HepG2 (cell line): ENCODE results near the gene PRDX5.

Experiments
- CBX2 ChIP-seq, 2 experiments: fragments of 200-600 bp in 1 of 2; sonication (generic); formaldehyde crosslinking in 1 of 2; IDR thresholded peaks; 2 replicates each; pipeline versions ENCODE4 v1.7.0 to v1.8.1; 2018 to 2022; ENCODE audit warnings: low read depth in 2 of 2, low read length in 1 of 2, mild to moderate bottlenecking in 1 of 2, missing genetic modification reagents in 1 of 2
- GABPB1 ChIP-seq: IDR thresholded peaks from 2 replicates; pipeline ENCODE4 v1.6.1; 2016; ENCODE audit warnings: mild to moderate bottlenecking, missing genetic modification reagents, moderate library complexity, missing compliant biosample characterization
- RELA ChIP-seq: sonication (generic); formaldehyde crosslinking; IDR thresholded peaks from 2 replicates; pipeline ENCODE4 v1.4.0; 2020; ENCODE audit warnings: missing genetic modification reagents
- TAF1 ChIP-seq: sonication (generic); formaldehyde crosslinking; IDR thresholded peaks from 2 replicates; pipeline ENCODE4 v1.4.0; 2020; ENCODE audit warnings: missing genetic modification reagents
- ZNF256 ChIP-seq: sonication (generic); formaldehyde crosslinking; conservative IDR thresholded peaks from 2 replicates; pipeline ENCODE4 v1.4.0; 2020; ENCODE audit warnings: missing genetic modification reagents
- TF ChIP-seq, protein P1 (sequence below): sonication (generic); formaldehyde crosslinking; IDR thresholded peaks from 2 replicates; pipeline ENCODE4 v1.4.0; 2020; ENCODE audit warnings: missing genetic modification reagents
- TF ChIP-seq, protein P2 (sequence below): sonication (generic); formaldehyde crosslinking; IDR thresholded peaks from 2 replicates; pipeline ENCODE4 v1.4.0; 2020; ENCODE audit warnings: missing genetic modification reagents
- TF ChIP-seq, protein P3 (sequence below), 2 experiments: sonication (generic) in 1 of 2; formaldehyde crosslinking in 1 of 2; IDR thresholded peaks; 2 replicates each; pipeline versions ENCODE4 v1.5.1 to v1.6.1; 2011 to 2020; ENCODE audit warnings: borderline replicate concordance in 1 of 2, low read depth in 1 of 2, low read length in 1 of 2, mild to moderate bottlenecking in 1 of 2, missing genetic modification reagents in 1 of 2, moderate library complexity in 1 of 2
- TF ChIP-seq, protein P4 (sequence below): sonication (generic); formaldehyde crosslinking; IDR thresholded peaks from 2 replicates; pipeline ENCODE4 v1.9.0; 2022; ENCODE audit warnings: low read depth, missing genetic modification reagents

DNA sequence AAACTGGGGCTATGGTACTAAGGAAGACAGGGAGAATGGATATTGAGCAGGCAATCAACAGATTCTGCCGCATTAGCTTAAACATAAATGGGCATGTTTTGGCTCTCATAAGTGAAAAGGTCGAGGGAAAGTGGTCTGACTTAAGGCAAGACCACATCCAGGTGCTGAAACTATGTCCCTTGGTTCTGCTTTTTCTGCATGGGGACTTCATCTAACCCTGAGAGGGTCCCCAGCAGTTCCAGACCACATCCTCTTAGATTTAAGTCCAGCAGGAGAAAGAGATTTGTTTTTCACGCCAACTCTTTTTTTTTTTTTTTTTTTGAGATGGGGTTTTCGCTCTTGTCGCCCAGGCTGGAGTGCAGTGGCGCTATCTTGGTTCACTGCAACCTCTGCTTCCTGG lies 46.5 kb downstream of the PRDX5 start:
- TF ChIP-seq TAF1 (CRISPR knock-in tag) (no peak), ZNF256 (CRISPR knock-in tag) (no peak), GABPB1 (no peak), CBX2 (IDR thresholded peaks at IDR 0.05; ENCODE audit: low read depth, low read length) (no peak), CBX2 (CRISPR knock-in tag; IDR thresholded peaks at IDR 0.05; ENCODE audit: low read depth) (no peak), RELA (CRISPR knock-in tag) (no peak)
- TF ChIP-seq, protein P1, sequence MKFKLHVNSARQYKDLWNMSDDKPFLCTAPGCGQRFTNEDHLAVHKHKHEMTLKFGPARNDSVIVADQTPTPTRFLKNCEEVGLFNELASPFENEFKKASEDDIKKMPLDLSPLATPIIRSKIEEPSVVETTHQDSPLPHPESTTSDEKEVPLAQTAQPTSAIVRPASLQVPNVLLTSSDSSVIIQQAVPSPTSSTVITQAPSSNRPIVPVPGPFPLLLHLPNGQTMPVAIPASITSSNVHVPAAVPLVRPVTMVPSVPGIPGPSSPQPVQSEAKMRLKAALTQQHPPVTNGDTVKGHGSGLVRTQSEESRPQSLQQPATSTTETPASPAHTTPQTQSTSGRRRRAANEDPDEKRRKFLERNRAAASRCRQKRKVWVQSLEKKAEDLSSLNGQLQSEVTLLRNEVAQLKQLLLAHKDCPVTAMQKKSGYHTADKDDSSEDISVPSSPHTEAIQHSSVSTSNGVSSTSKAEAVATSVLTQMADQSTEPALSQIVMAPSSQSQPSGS (CRISPR knock-in tag): no peak
- TF ChIP-seq, protein P2, sequence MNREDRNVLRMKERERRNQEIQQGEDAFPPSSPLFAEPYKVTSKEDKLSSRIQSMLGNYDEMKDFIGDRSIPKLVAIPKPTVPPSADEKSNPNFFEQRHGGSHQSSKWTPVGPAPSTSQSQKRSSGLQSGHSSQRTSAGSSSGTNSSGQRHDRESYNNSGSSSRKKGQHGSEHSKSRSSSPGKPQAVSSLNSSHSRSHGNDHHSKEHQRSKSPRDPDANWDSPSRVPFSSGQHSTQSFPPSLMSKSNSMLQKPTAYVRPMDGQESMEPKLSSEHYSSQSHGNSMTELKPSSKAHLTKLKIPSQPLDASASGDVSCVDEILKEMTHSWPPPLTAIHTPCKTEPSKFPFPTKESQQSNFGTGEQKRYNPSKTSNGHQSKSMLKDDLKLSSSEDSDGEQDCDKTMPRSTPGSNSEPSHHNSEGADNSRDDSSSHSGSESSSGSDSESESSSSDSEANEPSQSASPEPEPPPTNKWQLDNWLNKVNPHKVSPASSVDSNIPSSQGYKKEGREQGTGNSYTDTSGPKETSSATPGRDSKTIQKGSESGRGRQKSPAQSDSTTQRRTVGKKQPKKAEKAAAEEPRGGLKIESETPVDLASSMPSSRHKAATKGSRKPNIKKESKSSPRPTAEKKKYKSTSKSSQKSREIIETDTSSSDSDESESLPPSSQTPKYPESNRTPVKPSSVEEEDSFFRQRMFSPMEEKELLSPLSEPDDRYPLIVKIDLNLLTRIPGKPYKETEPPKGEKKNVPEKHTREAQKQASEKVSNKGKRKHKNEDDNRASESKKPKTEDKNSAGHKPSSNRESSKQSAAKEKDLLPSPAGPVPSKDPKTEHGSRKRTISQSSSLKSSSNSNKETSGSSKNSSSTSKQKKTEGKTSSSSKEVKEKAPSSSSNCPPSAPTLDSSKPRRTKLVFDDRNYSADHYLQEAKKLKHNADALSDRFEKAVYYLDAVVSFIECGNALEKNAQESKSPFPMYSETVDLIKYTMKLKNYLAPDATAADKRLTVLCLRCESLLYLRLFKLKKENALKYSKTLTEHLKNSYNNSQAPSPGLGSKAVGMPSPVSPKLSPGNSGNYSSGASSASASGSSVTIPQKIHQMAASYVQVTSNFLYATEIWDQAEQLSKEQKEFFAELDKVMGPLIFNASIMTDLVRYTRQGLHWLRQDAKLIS (CRISPR knock-in tag): no peak
- TF ChIP-seq, protein P3, sequence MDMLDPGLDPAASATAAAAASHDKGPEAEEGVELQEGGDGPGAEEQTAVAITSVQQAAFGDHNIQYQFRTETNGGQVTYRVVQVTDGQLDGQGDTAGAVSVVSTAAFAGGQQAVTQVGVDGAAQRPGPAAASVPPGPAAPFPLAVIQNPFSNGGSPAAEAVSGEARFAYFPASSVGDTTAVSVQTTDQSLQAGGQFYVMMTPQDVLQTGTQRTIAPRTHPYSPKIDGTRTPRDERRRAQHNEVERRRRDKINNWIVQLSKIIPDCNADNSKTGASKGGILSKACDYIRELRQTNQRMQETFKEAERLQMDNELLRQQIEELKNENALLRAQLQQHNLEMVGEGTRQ (IDR thresholded peaks at IDR 0.05; ENCODE audit: low read depth, low read length): no peak
- TF ChIP-seq, protein P3 (CRISPR knock-in tag; IDR thresholded peaks at IDR 0.05; ENCODE audit: borderline replicate concordance): no peak
- TF ChIP-seq, protein P4, sequence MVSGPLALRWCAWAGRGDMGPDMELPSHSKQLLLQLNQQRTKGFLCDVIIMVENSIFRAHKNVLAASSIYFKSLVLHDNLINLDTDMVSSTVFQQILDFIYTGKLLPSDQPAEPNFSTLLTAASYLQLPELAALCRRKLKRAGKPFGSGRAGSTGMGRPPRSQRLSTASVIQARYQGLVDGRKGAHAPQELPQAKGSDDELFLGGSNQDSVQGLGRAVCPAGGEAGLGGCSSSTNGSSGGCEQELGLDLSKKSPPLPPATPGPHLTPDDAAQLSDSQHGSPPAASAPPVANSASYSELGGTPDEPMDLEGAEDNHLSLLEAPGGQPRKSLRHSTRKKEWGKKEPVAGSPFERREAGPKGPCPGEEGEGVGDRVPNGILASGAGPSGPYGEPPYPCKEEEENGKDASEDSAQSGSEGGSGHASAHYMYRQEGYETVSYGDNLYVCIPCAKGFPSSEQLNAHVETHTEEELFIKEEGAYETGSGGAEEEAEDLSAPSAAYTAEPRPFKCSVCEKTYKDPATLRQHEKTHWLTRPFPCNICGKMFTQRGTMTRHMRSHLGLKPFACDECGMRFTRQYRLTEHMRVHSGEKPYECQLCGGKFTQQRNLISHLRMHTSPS (CRISPR knock-in tag): no peak
